HAP-1 (cell line): ENCODE results near the gene CIT.
"Not testable (repeated sequence)": the region's sequence is repeated elsewhere in the genome, so short reads cannot be mapped to it uniquely, and the experiment has no call there.

Experiments
- DNase-seq, 2 experiments: peaks; one replicate each; pipeline ENCODE4 v3.0.0-alpha.2; 2016 to 2020; ENCODE audit warnings: low spot score in 2 of 2
- H3K27me3 ChIP-seq: fragments of 250-450 bp; sonication (Bioruptor Pico); 2 replicates; pipeline ENCODE4 v1.5.1; 2020; ENCODE audit warnings: low read depth, mild to moderate bottlenecking, moderate library complexity
- H3K36me3 ChIP-seq: fragments of 250-450 bp; sonication (Bioruptor Pico); replicated peaks from 2 replicates; pipeline ENCODE4 v1.5.1; 2020; ENCODE audit warnings: mild to moderate bottlenecking
- H3K4me1 ChIP-seq: fragments of 250-450 bp; sonication (Bioruptor Pico); 2 replicates; pipeline ENCODE4 v1.5.1; 2020; ENCODE audit warnings: mild to moderate bottlenecking
- H3K4me3 ChIP-seq: fragments of 250-450 bp; sonication (Bioruptor Pico); 2 replicates; pipeline ENCODE4 v1.5.1; 2020; ENCODE audit warnings: mild to moderate bottlenecking, moderate library complexity
- H3K9me3 ChIP-seq: fragments of 250-450 bp; sonication (Bioruptor Pico); 2 replicates; pipeline ENCODE4 v1.5.1; 2020; ENCODE audit warnings: mild to moderate bottlenecking, moderate library complexity
- in situ Hi-C: fragments of 300-500 bp; cut with MboI; formaldehyde crosslinking; loops from 3 replicates; pipeline ENCODE4 v1.14.3; 2020; ENCODE audit warnings: low sequenced_read_pairs, inconsistent platforms, mixed read lengths

Gene CIT

GRCh38 chr12:119706427-119706826, 170.7 kb downstream of the CIT start:
- peaks cover 43% of the 10 kb centered on the region for H3K36me3 ChIP-seq
- H3K27me3 ChIP-seq, H3K9me3 ChIP-seq, DNase-seq, H3K4me1 ChIP-seq, in situ Hi-C loops, H3K4me3 ChIP-seq: not testable (repeated sequence)

GRCh38 chr12:119705182-119705581, 171.9 kb downstream of the CIT start:
- Histone ChIP-seq H3K4me1 (no peaks in the 10 kb centered on the region), H3K9me3 (no peaks in the 10 kb centered on the region), H3K27me3 (no peaks in the 10 kb centered on the region), H3K4me3 (no peak overlapping the region), H3K36me3 (peaks cover 36% of the 10 kb centered on the region)
- DNase-seq, result no peak
- in situ Hi-C loops, result no loop called here

- peaks cover 35% of the 10 kb centered on the region for H3K36me3 ChIP-seq
- DNase-seq, result no peak
These were observed 172.9 kb downstream of the CIT start for GRCh38 chr12:119704065-119704747.

GRCh38 chr12:119700078-119700477, 177.0 kb downstream of the CIT start:
- DNase-seq, result no peak
- Histone ChIP-seq H3K27me3 (no peaks in the 10 kb centered on the region), H3K4me3 (no peak overlapping the region), H3K36me3 (peaks cover 40% of the 10 kb centered on the region), H3K9me3 (no peaks in the 10 kb centered on the region), H3K4me1 (no peaks in the 10 kb centered on the region)
- in situ Hi-C loops, result no loop called here

More at GRCh38 chr12:119704065-119704747, 172.9 kb downstream of the CIT start:
- in situ Hi-C loops, result no loop called here
- Histone ChIP-seq H3K4me1 (no peaks in the 10 kb centered on the region), H3K4me3 (no peak overlapping the region), H3K27me3 (no peaks in the 10 kb centered on the region), H3K9me3 (no peaks in the 10 kb centered on the region)

- in situ Hi-C loops, result no loop called here
These were observed 177.8 kb downstream of the CIT start for GRCh38 chr12:119699199-119699760.

GRCh38 chr12:119696943-119697342, 180.2 kb downstream of the CIT start:
- no peak for DNase-seq
- no peaks in the 10 kb centered on the region for H3K9me3 ChIP-seq
- H3K36me3 ChIP-seq, result peaks cover 41% of the 10 kb centered on the region
- H3K4me1 ChIP-seq, result no peaks in the 10 kb centered on the region
- H3K27me3 ChIP-seq, result no peaks in the 10 kb centered on the region
- in situ Hi-C loops, result no loop called here
- no peak overlapping the region for H3K4me3 ChIP-seq

More at GRCh38 chr12:119699199-119699760, 177.8 kb downstream of the CIT start:
- Histone ChIP-seq H3K36me3 (peaks cover 41% of the 10 kb centered on the region), H3K4me1 (no peaks in the 10 kb centered on the region), H3K4me3 (no peak overlapping the region), H3K9me3 (no peaks in the 10 kb centered on the region), H3K27me3 (no peaks in the 10 kb centered on the region)
- no peak for DNase-seq

GRCh38 chr12:119695034-119695433, 182.1 kb downstream of the CIT start:
- in situ Hi-C loops, result no loop called here
- no peaks in the 10 kb centered on the region for H3K9me3 ChIP-seq
- no peak overlapping the region for H3K4me3 ChIP-seq
- H3K4me1 ChIP-seq, result no peaks in the 10 kb centered on the region
- DNase-seq, result no peak
- peaks cover 39% of the 10 kb centered on the region for H3K36me3 ChIP-seq
- H3K27me3 ChIP-seq, result no peaks in the 10 kb centered on the region

- in situ Hi-C loops, result no loop called here
These were observed 183.0 kb downstream of the CIT start for GRCh38 chr12:119694111-119694510.

GRCh38 chr12:119693511-119693910, 183.6 kb downstream of the CIT start:
- H3K36me3 ChIP-seq, result peaks cover 37% of the 10 kb centered on the region
- DNase-seq, result no peak
- no peaks in the 10 kb centered on the region for H3K4me1 ChIP-seq
- no peak overlapping the region for H3K4me3 ChIP-seq
- H3K9me3 ChIP-seq, result no peaks in the 10 kb centered on the region
- in situ Hi-C loops, result no loop called here
- no peaks in the 10 kb centered on the region for H3K27me3 ChIP-seq

More at GRCh38 chr12:119694111-119694510, 183.0 kb downstream of the CIT start:
- no peaks in the 10 kb centered on the region for H3K9me3 ChIP-seq
- H3K36me3 ChIP-seq, result peaks cover 34% of the 10 kb centered on the region
- no peaks in the 10 kb centered on the region for H3K27me3 ChIP-seq
- H3K4me1 ChIP-seq, result no peaks in the 10 kb centered on the region
- no peak overlapping the region for H3K4me3 ChIP-seq
- no peak for DNase-seq

- in situ Hi-C loops, result no loop called here
- H3K36me3 ChIP-seq, result peaks cover 40% of the 10 kb centered on the region
- no peak for DNase-seq
These were observed 184.1 kb downstream of the CIT start for GRCh38 chr12:119692997-119693396.

GRCh38 chr12:119692410-119692809, 184.7 kb downstream of the CIT start:
- DNase-seq, result no peak
- in situ Hi-C loops, result no loop called here
- H3K27me3 ChIP-seq, result no peaks in the 10 kb centered on the region
- H3K36me3 ChIP-seq, result peaks cover 37% of the 10 kb centered on the region
- H3K9me3 ChIP-seq, result no peaks in the 10 kb centered on the region
- H3K4me1 ChIP-seq, result no peaks in the 10 kb centered on the region
- no peak overlapping the region for H3K4me3 ChIP-seq

More at GRCh38 chr12:119692997-119693396, 184.1 kb downstream of the CIT start:
- no peaks in the 10 kb centered on the region for H3K27me3 ChIP-seq
- no peaks in the 10 kb centered on the region for H3K4me1 ChIP-seq
- H3K4me3 ChIP-seq, result no peak overlapping the region
- no peaks in the 10 kb centered on the region for H3K9me3 ChIP-seq

GRCh38 chr12:119691202-119691810, 185.8 kb downstream of the CIT start:
- in situ Hi-C loops, result no loop called here
- no peak for DNase-seq
- Histone ChIP-seq H3K4me1 (no peaks in the 10 kb centered on the region), H3K9me3 (no peaks in the 10 kb centered on the region), H3K36me3 (peaks cover 33% of the 10 kb centered on the region), H3K27me3 (no peaks in the 10 kb centered on the region), H3K4me3 (no peak overlapping the region)

GRCh38 chr12:119689935-119690500, 187.1 kb downstream of the CIT start:
- no peak for DNase-seq
- peaks cover 34% of the 10 kb centered on the region for H3K36me3 ChIP-seq
- in situ Hi-C loops, result no loop called here
- H3K27me3 ChIP-seq, result no peaks in the 10 kb centered on the region
- H3K4me1 ChIP-seq, result no peaks in the 10 kb centered on the region
- no peaks in the 10 kb centered on the region for H3K9me3 ChIP-seq
- no peak overlapping the region for H3K4me3 ChIP-seq

GRCh38 chr12:119687879-119688278, 189.2 kb downstream of the CIT start:
- H3K4me1 ChIP-seq, result peaks cover 2% of the 10 kb centered on the region
- in situ Hi-C loops, result no loop called here
- H3K9me3 ChIP-seq, result no peaks in the 10 kb centered on the region
- H3K36me3 ChIP-seq, result peaks cover 34% of the 10 kb centered on the region
- no peaks in the 10 kb centered on the region for H3K27me3 ChIP-seq
- no peak overlapping the region for H3K4me3 ChIP-seq
- no peak for DNase-seq
